GM19239 (cell line): ENCODE results near the gene PCYT1B.
"Not testable (repeated sequence)": the region's sequence is repeated elsewhere in the genome, so short reads cannot be mapped to it uniquely, and the experiment has no call there.

Source experiments
- DNase-seq: peaks from one replicate; pipeline ENCODE4 v3.0.0; 2011; ENCODE audit warnings: low spot score; ENCODE audit not compliant: insufficient read length
- FAIRE-seq: peaks from 2 replicates; lab custom pipeline; 2011; peaks lifted over from hg19 to GRCh38; lab: Jason Lieb, UNC

Gene PCYT1B

DNA sequence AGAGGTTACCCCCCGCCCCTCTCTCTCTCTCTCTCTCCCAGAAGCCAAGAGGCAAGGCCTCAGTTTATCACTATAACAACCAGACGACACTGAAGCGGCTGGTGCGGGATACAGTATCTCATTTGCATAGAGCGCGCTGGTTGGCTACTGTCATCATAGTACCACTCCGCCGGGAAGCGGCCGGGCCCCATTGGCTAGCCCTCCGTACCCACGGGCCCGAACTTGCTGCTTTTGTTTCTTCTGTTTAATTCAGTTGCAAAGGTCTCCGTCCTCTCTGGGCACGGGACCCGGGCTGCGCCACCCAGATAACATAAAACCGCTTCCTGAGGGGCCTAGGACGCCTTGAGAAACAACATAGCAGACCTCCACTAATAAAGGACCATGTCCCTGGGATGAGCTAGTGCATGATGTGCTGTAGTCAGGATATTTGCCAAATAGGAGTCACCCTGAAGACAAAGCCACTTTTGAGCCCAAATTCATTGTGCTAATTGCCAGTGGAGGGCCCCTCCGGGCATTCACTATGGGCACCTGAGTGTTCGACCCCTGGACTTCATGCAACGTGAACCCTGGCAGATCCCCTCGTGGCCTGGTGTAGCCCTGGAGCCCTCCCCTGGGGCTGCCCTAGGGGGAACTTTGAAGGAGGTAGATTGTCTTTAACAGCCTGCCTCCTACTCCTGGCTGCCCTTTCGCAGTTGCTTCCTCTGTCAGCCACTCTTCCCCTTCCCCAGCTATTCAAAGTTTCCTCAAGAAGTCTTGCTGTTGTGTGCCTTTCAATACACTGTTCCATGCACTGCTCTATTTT lies at the start of gene PCYT1B:
Gene PCYT1B, minus strand, starts transcription at position 91 of the 802 bp plus-strand sequence. CDS start 242 bp downstream, outside the sequence.
- peak; percentile 56 for FAIRE-seq

DNA sequence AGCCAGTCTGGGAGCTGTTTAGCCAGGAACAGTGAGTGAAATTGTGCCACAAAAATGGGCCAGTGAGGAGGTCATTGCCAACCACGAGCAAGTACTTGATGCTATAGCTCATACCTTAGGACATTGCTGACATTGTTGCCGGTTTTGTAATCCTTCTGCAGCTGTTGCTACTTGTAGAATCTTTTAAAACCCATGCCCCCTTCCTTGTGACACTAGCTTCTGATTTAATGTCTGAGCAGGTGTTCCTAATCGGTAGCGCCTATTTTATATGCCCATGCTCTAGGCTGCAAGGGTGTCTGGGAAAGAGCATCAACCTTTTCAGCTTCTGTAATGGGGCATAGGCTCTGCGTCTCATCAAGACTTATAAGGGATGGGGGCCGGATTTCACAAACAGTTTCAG lies 49.1 kb upstream of the PCYT1B start:
- no peak for DNase-seq
- FAIRE-seq, result no peak

More for the DNA sequence above, at the start of gene PCYT1B:
- no peak for DNase-seq

DNA sequence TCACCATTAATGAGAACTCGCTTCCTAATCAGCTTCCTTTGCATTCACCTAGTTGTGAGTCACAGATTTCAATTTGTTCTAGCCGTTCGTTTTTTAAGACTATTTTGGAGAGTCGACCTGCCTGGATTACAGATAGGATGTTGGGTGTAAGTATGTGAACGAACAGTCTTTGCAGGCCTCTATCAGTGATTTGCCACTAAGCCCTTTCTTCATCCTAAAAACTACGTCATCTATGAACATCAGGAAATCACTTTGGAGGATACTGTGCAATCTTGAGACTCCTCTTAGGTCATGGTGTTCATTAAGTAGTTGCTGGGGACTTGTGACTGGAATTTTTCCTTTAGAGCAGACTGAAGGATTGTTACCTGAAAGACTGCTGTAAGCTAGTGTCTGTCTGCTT lies 47.7 kb upstream of the PCYT1B start:
- FAIRE-seq, result peak; percentile 82
- DNase-seq, result no peak

- FAIRE-seq, result peak; percentile 92
- DNase-seq, result peak; percentile 56
Measured at GRCh38 chrX:24693453-24694202, 46.5 kb upstream of the PCYT1B start, which contains the start of gene POLA1. Gene POLA1 (plus strand): TSS chrX:24693918. CDS start chrX:24693962, 44 bp downstream.

GRCh38 chrX:24692305-24692704 lies 45.2 kb upstream of the PCYT1B start:
- DNase-seq, result no peak
- FAIRE-seq, result no peak

- DNase-seq, result no peak
- FAIRE-seq, result no peak
Measured at GRCh38 chrX:24684048-24684447, 36.9 kb upstream of the PCYT1B start.

- FAIRE-seq (peak; percentile 11), DNase-seq (no peak)
Measured at GRCh38 chrX:24682739-24683432, 35.7 kb upstream of the PCYT1B start.

GRCh38 chrX:24676403-24677024 lies 29.4 kb upstream of the PCYT1B start:
- DNase-seq (no peak), FAIRE-seq (peak; percentile 33)

GRCh38 chrX:24673424-24673823 lies 26.3 kb upstream of the PCYT1B start:
- no peak for FAIRE-seq
- DNase-seq, result no peak

DNA sequence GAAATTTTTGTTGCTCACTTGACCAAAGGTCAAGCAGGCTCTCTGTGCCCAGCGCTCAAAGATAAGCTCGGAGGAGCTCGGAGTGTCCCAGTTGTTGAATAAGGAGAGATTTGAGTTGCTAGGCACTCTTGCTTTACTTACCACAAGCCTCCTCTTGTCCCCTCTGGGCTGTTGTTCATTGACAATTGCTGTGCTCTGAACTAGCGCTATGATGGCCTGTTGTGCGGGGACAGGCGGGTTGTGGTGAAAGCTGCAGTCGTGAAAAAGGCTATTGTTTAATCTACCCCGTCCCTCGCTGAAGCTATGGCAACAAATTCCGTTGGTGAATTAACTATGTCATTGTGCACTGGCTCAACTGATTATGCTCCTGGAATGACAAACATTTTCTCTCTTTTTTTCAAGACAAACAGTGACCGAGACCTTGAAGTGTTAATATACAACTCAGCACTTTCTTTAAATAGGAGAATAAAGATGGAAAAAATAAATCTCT lies 25.6 kb upstream of the PCYT1B start:
- DNase-seq (no peak), FAIRE-seq (no peak)

DNA sequence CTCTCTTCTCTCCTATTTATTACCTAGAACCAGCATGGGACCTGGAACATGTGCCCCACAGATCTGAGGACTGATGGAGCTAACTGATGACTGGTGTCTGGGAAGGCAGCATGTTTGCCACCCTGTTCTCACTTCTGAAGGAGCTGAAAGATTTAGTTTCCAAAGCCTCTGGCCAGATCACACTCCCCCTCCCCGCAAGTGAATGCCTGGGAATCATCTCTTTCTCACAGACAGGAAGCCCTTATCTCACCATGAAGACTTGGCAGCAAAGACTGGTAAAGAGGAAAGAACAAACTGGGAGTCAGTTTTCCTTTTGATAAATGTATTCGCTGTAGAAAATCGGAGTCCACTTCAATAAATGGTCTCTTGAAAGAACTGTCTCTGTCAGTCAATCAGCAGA lies 21.0 kb upstream of the PCYT1B start:
- DNase-seq, result no peak
- no peak for FAIRE-seq

GRCh38 chrX:24662352-24662751 lies 15.2 kb upstream of the PCYT1B start:
- DNase-seq, result no peak
- no peak for FAIRE-seq

DNA sequence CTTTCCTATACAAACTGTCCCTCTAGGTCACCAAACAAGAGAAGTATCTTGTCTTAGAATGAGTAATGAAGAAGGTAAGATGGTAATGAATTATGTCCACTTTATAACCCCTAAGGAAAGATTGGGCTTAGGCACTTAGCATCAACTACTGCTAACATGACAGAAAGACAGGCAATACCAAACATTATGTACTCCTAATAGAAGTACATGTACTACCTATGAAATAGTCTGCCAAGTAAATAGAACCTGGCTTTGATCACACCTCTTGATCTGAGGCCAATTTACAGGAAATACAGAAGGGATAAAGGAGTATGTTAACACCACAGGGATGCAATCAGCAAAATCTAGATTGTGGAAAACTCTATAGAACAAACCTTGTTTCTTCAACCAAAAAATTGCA lies 14.1 kb upstream of the PCYT1B start:
- no peak for FAIRE-seq
- no peak for DNase-seq

- FAIRE-seq, result no peak
- DNase-seq, result no peak
Measured at GRCh38 chrX:24659646-24660045, 12.5 kb upstream of the PCYT1B start.

DNA sequence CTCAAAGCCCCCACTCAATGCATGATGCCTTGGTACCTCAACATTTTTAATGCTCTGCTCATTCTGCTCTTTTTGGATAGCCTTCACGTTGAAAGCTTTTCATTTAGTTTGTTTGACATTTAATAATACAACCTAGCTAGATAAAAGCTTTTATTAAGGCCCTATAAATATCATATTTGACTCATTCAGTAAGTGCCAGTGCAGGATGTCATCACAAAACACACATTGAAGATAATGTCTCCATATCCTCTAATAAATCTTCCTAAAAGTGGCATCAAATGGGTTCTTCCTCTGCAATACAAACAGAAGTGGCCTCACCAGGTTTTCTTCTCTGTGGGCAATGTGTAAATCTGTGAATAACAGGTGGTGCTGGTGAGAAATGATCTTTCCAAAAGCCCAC lies 12.0 kb upstream of the PCYT1B start:
- DNase-seq (no peak), FAIRE-seq (no peak)

DNA sequence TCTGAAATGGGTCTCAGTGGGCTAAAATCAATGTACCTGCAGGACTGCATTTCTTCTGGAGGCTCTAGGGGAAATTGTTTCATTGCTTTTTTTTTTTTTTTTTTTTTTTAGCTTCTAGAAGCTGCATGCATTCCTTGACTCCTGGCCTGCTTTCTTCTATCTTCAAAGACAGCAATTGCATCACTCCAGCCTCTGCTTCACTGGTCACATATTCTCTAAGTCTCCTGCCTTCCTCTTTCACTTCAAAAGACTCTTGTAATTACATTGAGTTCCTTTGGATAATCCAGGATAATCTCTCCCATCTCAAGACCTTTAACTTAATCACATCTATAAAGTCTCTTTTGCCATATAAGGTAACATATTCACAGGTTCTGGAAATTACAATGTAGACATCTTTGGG lies 11.3 kb upstream of the PCYT1B start:
- no peak for DNase-seq
- no peak for FAIRE-seq

DNA sequence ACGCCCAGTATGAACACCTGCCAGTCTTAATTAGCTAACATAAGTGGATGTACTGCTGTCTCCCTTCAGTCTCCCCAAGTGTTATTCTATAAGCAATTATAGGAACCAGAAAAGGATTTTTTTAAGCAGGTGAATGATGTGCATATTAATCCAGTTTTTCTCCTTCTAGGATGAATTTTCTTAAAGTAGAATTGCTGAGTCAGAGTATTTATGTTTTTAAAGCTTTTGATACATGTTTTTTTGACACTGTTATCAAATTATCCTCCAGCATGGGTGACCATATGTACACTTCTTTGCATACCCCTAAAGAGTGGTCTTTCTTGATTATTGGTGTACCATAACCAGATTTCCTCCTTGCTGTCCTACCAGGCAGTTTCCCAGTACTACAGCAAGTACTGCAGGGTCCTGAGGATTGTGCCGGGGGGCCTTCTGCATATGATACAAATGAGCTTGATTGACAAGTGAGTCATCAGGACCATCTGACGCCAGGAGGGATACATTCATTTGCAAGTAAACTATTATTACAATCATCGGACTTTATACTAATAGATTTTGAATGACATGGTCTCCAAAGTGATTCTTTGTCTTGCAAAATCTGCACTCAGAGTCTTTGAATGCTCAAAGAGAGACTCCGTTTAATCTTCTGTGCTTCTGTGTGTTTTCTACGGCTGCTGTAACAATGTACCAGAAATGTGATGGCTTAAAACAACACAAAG lies 10.7 kb upstream of the PCYT1B start:
- FAIRE-seq, result no peak

GRCh38 chrX:24655679-24656078 lies 8.5 kb upstream of the PCYT1B start:
- FAIRE-seq, DNase-seq: not testable (repeated sequence)

More for the DNA sequence above, 10.7 kb upstream of the PCYT1B start:
- DNase-seq, result no peak

DNA sequence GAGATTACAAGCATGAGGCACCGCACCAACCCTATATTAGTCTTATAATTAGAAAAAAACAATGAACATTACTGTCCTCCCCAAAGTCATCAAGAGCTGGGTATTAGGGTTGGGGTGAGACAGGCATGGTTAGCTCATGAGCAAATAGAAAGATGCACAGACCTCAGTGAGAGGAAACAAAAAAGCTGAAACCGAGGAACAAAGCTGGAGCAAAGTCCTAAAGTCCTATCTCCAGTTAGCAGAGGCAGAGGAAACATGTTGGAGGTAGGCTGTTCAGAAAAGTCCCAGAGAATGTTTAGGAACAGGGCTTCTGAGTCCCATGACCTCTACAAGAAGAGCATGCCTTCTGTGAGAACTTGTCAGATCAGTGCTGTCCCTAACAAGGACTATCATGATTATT lies 4.6 kb upstream of the PCYT1B start:
- FAIRE-seq (no peak), DNase-seq (no peak)
